Epithelial cell of proximal tubule (primary cell): Measurements from ENCODE around the gene STK33. TPM values are rescaled to one million over a fixed set of nuclear protein-coding genes. Genes with fewer than 3 reads are reported as not detected.

Source experiments
- DNase-seq: peaks from one replicate; pipeline ENCODE4 v3.0.0-alpha.2; 2011; ENCODE audit warnings: low read depth
- H3K4me3 ChIP-seq: 2 replicates; pipeline ENCODE4 v1.5.1; 2011; ENCODE audit warnings: low read depth, mild to moderate bottlenecking, low read length
- total RNA-seq: library from RNA; depleted of rRNA; stranded (reverse); fragments of >200 nt; gene quantifications from 2 replicates; pipeline ENCODE4 v1.2.3, GENCODE V29; 2015
- TF ChIP-seq, protein P1 (sequence below): conservative IDR thresholded peaks from 2 replicates; pipeline ENCODE4 v1.5.1; 2012; ENCODE audit warnings: low read depth, mild to moderate bottlenecking, low read length

STK33 gene
- total RNA-seq, 1 donor from 2014 or later = 14.4 TPM

DNA sequence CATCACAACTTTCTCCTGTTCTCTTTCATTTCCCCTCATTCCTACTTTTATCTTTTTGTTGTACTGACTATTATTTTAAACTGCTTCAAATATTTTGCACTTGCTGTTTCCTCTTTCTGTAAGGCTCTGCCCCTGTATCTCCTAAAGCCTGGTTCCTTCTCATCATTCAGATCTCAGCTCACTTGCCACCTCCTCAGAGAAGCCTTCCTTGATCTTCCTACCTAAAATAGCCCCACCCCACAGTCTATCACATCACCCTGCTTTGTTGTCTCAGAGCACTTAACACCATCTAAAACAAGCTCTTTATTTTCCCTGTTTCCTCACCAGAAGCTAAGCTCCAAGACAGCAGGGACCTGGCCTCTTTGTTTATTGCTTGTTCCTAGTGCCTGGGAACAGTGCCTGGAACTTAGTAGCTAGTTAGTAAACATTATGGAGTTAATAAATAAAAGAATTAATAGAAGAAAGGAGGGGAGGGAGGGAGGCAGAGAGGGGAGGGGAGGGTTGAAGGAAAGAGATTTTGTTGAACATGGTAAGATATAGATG is 2.5 kb upstream of the STK33 start:
- TF ChIP-seq, protein P1, sequence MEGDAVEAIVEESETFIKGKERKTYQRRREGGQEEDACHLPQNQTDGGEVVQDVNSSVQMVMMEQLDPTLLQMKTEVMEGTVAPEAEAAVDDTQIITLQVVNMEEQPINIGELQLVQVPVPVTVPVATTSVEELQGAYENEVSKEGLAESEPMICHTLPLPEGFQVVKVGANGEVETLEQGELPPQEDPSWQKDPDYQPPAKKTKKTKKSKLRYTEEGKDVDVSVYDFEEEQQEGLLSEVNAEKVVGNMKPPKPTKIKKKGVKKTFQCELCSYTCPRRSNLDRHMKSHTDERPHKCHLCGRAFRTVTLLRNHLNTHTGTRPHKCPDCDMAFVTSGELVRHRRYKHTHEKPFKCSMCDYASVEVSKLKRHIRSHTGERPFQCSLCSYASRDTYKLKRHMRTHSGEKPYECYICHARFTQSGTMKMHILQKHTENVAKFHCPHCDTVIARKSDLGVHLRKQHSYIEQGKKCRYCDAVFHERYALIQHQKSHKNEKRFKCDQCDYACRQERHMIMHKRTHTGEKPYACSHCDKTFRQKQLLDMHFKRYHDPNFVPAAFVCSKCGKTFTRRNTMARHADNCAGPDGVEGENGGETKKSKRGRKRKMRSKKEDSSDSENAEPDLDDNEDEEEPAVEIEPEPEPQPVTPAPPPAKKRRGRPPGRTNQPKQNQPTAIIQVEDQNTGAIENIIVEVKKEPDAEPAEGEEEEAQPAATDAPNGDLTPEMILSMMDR = no peak
- H3K4me3 ChIP-seq = no peak overlapping the region

DNA sequence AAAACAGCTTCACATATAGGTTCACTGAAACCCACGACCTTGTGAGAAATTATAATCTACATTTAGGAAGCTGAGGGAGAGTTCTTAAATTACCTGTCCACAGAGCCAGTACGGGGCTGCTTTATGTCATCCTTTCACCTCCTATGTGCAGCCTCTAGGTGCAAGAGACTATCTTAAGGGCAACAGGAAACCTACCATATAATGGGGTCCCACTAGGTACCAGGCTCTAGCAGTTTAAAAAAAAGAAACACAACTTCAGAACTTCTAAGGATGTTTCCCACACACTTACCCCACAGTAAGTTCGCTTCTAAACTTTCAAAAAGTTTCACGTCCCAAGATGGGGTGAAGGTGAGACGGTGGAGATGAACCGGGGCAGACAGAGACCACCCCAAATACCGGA is 573 bp downstream of the STK33 start:
- peak overlapping the region; percentile 86 for H3K4me3 ChIP-seq
- no peak for DNase-seq
- TF ChIP-seq, protein P1 = no peak

More for the DNA sequence above, 2.5 kb upstream of the STK33 start:
- no peak for DNase-seq

GRCh38 chr11:8587915-8588314 is 6.1 kb downstream of the STK33 start:
- DNase-seq = no peak
- TF ChIP-seq, protein P1 = no peak
- H3K4me3 ChIP-seq = no peak overlapping the region

GRCh38 chr11:8586805-8587204 is 7.2 kb downstream of the STK33 start:
- no peak for DNase-seq
- TF ChIP-seq, protein P1 = no peak
- no peak overlapping the region for H3K4me3 ChIP-seq

- H3K4me3 ChIP-seq = no peak overlapping the region
- TF ChIP-seq, protein P1 = no peak
Observed at GRCh38 chr11:8586184-8586583, 7.8 kb downstream of the STK33 start.

GRCh38 chr11:8584511-8584910 is 9.5 kb downstream of the STK33 start:
- no peak for DNase-seq
- H3K4me3 ChIP-seq = no peak overlapping the region
- TF ChIP-seq, protein P1 = no peak

More at GRCh38 chr11:8586184-8586583, 7.8 kb downstream of the STK33 start:
- DNase-seq = no peak

GRCh38 chr11:8584082-8584481 is 9.9 kb downstream of the STK33 start:
- no peak for DNase-seq
- TF ChIP-seq, protein P1 = no peak
- H3K4me3 ChIP-seq = no peak overlapping the region
